Measurements from ENCODE around the gene HPSE2.

The HPSE2 gene

GRCh38 chr10:98825741-98826140 is 409.9 kb downstream of the HPSE2 start:
- DNase-seq, result no peak

DNA sequence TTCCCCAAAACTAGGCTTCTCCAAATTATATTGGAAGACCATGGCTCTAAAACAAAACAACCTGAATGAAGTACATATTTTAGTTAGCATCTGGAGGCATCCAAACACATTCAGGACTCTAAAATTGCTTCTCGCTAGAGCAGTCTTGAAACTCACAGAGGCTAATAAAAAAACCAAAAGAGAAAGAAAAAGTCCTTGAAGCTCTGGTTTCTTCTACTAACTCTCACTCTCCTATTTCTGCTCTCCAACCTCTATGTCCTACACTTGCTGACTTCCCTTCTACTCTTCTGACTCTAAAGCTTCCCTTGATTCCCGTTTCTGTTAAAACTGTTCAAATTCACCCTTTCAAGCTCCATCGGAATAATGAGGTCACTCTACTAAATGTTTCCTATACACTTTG is 418.3 kb downstream of the HPSE2 start:
- no peak for DNase-seq

DNA sequence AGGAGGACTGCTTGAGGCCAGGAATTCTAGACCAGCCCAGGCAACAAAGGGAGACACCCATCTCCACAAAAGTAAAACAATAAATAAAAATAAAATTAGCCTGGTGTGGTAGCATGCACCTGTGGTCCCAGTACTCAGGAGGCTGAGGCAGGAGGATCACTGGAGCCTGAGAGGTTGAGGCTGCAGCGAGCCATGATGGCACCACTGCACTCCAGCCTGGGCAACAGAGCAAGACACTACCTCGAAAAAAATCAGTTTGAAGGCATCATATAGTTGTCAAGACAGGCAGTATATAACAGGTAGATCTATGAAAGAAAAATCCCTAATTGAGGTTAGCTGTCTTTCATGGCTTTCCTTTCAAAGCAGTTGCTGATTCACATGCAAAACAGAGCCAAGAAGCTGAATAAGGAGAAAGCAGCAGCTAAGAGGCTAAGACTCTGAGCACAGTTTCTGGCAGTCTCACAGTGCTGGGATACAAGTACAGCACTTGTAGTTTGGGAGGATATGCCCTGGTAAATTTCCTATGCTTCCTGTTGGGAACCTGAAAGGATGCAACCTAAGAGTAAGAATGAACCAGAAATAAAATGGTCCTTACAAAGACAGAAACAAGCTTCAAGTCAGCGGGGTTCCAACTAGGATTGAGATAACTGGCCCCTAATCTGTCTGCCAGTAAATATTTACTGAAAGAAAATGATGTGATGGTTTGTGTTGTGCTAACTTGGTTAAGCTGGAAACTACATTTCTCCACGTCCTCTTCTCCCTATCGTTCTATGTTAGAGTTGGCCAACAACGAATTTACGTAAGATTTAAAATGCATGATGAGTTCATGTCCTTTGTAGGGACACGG is 420.4 kb downstream of the HPSE2 start:
- DNase-seq, result no peak

- no peak for DNase-seq
These were observed 421.2 kb downstream of the HPSE2 start for GRCh38 chr10:98814470-98814869.

- no peak for DNase-seq
These were observed 427.3 kb downstream of the HPSE2 start for GRCh38 chr10:98808282-98808892.

- DNase-seq, result no peak
These were observed 435.4 kb downstream of the HPSE2 start for GRCh38 chr10:98800263-98800662.

GRCh38 chr10:98795467-98795866 is 440.2 kb downstream of the HPSE2 start:
- DNase-seq, result no peak

DNA sequence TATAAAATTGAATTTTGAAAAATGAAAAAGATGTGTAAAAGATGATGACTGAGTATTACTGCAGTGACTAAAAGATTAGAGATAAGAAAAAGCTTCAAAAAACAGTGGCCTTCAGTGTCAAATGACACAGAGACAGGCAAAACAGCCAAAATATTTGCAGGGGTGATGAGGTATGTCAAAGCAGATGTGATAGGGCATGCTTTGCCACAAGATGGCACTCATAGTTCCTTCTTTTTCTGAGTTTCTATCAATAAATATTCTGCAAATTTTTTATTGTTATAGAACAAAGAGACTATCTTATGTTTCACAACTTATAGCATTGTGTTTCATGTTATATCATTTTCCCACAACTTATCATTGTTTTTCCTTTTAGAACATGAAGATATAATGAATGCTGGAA is 444.8 kb downstream of the HPSE2 start:
- DNase-seq, result no peak

DNA sequence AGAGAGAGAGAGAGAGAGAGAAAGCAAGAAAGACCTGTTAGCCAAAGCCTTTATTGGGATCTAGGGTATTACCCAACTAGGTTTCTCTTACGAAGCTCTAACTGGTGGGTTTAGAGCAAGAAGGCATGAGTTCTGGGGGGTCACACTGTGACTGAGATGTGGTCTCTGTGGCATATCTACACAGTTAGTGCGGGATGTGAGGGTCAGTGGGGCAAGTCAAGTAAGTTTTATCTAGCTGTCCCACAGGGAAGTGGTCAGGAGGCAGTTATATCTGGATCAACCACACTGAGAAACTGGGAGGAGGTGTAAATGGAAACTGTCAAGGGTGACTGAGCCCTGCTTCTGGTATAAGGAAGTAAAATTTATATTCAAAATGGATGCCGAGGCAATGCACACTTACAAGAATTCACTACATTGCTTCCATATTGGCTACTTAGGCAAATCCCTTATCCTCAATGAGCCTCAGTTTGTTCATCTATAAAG is 457.3 kb downstream of the HPSE2 start:
- no peak for DNase-seq

GRCh38 chr10:98758463-98758862 is 477.2 kb downstream of the HPSE2 start:
- no peak for DNase-seq

- no peak for DNase-seq
These were observed 487.4 kb downstream of the HPSE2 start for GRCh38 chr10:98748298-98748697.

- no peak for DNase-seq
These were observed 490.0 kb downstream of the HPSE2 start for GRCh38 chr10:98745645-98746044.

GRCh38 chr10:98720551-98720950 is 515.1 kb downstream of the HPSE2 start:
- no peak for DNase-seq

DNA sequence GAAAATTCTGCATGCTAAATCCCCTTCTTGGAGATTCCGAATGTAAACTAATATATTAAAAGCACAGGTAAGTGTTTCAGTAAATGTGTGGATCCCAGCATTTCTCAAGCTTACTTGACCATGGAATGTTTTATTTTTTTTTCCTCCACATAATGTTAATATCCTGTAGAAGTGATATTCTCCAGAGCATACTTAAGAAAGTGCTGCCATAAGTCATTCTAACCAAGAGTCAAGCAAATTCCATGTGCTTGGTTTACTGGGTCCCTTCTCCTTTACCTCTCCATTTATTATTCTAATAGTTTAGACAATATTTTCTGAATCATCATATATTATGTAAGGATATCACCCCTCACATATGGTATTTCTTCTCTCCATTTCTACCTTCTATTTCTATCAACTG is 522.1 kb downstream of the HPSE2 start:
- DNase-seq, result no peak

- DNase-seq, result no peak
These were observed 539.1 kb downstream of the HPSE2 start for GRCh38 chr10:98696516-98696915.

GRCh38 chr10:98694883-98695282 is 540.8 kb downstream of the HPSE2 start:
- DNase-seq, result no peak

GRCh38 chr10:98694014-98694413 is 541.6 kb downstream of the HPSE2 start:
- no peak for DNase-seq

GRCh38 chr10:98687685-98688084 is 548.0 kb downstream of the HPSE2 start:
- no peak for DNase-seq

DNA sequence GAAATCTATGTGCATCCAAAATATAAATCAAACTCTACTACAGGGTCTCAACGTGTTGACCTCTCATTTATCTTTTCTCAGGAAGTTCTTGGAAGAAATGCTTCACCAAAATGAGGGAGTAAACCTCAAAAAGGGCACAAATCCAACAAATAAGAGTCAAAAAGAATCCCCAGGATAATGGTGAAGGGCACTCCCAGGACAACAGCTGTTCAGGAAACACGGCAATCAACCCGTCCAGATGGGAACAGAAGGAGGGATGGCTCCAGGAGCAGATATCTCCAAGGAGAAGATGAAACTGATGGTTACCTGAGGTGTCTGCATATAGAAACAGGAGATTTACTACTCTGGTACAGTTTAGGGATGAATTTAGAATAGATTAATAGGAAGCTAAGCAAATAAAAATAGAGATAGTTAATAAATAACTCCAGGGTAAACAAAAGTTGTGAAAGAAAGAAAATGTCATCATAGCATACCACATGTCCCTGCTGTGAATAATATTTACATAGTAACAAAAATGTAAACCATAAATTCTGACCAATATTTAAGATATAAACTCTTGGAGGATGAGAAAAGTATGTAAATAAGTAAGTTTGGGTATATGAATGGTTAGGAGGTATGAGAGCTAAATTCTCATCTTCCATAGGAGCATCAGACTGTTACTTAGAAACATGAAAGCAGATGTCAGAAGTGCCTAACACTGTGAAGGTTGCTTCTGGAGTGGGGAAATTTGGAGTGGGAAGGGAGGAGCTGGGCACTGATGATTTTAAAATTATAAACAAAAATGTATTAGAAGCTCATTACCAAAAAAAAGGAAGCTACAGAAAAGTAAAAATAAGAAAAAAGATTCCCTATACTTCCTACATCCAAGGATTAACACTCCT is 551.4 kb downstream of the HPSE2 start:
- DNase-seq, result no peak

GRCh38 chr10:98676895-98677294 is 558.8 kb downstream of the HPSE2 start:
- no peak for DNase-seq

DNA sequence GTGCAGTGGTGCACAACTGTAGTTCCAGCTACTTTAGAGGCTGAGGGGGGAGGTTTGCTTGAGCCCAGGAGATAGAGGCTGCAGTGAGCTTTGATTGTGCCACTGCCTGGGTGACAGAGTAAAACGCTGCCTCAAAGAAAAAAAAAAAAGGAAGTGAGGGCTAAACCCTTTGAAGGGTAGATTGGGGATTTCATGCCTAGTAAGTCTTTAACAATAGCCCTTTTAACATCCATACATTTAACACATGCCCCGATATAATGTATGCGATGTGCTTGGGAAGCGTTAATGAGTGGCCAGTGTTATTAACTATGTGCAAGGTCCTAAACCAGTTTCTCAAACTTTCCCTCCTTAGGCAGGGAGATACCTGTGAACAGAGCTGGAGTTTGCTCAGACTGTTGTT is 559.8 kb downstream of the HPSE2 start:
- no peak for DNase-seq

GRCh38 chr10:98673171-98673782 is 562.4 kb downstream of the HPSE2 start:
- no peak for DNase-seq

GRCh38 chr10:98667081-98667480 is 568.6 kb downstream of the HPSE2 start:
- no peak for DNase-seq
